Liver (tissue), 9 donors: ENCODE measurements around the gene HAO1. TPM values are rescaled to one million over a fixed set of nuclear protein-coding genes. Genes with fewer than 3 reads are reported as not detected.

Experiments used
- DNase-seq: peaks from one replicate; pipeline ENCODE4 v3.0.0-alpha.2; 2017; ENCODE audit warnings: low spot score
- H3K27ac ChIP-seq, 2 donors: one replicate each; pipeline ENCODE4 v1.7.0; 2013; ENCODE audit warnings: inconsistent platforms in 2 of 2, low read length in 2 of 2, control low read depth in 1 of 2, low read depth in 1 of 2, mild to moderate bottlenecking in 1 of 2
- H3K27me3 ChIP-seq, 4 donors: one replicate each; pipeline versions ENCODE4 v1.6.1 to v1.7.0; 2013; ENCODE audit warnings: low read length in 3 of 4, inconsistent platforms in 1 of 4, mild to moderate bottlenecking in 1 of 4, moderate library complexity in 1 of 4; ENCODE audit not compliant: control insufficient read depth in 4 of 4, insufficient read depth in 4 of 4
- H3K36me3 ChIP-seq, 4 donors: one replicate each; pipeline versions ENCODE4 v1.6.1 to v1.7.0; 2013; ENCODE audit warnings: low read length in 3 of 4, mild to moderate bottlenecking in 3 of 4, low read depth in 1 of 4, moderate library complexity in 1 of 4; ENCODE audit not compliant: control insufficient read depth in 4 of 4, insufficient read depth in 3 of 4
- H3K4me1 ChIP-seq, 4 donors: one replicate each; pipeline versions ENCODE4 v1.6.1 to v1.7.0; 2013; ENCODE audit warnings: low read length in 3 of 4, mild to moderate bottlenecking in 3 of 4, moderate library complexity in 1 of 4; ENCODE audit not compliant: control insufficient read depth in 4 of 4, insufficient read depth in 4 of 4
- H3K4me3 ChIP-seq, 3 donors: one replicate each; pipeline versions ENCODE4 v1.6.1 to v1.7.0; 2013; ENCODE audit warnings: low read length in 3 of 3, control low read depth in 1 of 3, low read depth in 1 of 3, mild to moderate bottlenecking in 1 of 3
- H3K9ac ChIP-seq, 2 donors: one replicate each; pipeline ENCODE4 v1.7.0; 2013; ENCODE audit warnings: low read length in 2 of 2, mild to moderate bottlenecking in 2 of 2, moderate library complexity in 2 of 2, control low read depth in 1 of 2, low read depth in 1 of 2
- H3K9me3 ChIP-seq, 4 donors: one replicate each; pipeline versions ENCODE4 v1.6.1 to v1.7.0; 2013; ENCODE audit warnings: low read length in 3 of 4; ENCODE audit not compliant: control insufficient read depth in 4 of 4
- EGR1 ChIP-seq, 2 donors: IDR thresholded peaks; 2 replicates each; pipeline ENCODE4 v1.6.1; 2016 to 2018; ENCODE audit warnings: antibody characterized with exemption in 2 of 2, low read depth in 2 of 2
- FOXA1 ChIP-seq: IDR thresholded peaks from 2 replicates; pipeline ENCODE4 v1.6.1; 2016; ENCODE audit warnings: antibody characterized with exemption
- FOXA2 ChIP-seq: IDR thresholded peaks from 2 replicates; pipeline ENCODE4 v1.6.1; 2016; ENCODE audit warnings: antibody characterized with exemption
- GABPA ChIP-seq, 2 donors: IDR thresholded peaks in 1 of 2; conservative IDR thresholded peaks in 1 of 2; 2 replicates each; pipeline ENCODE4 v1.6.1; 2016; ENCODE audit warnings: antibody characterized with exemption in 2 of 2, mild to moderate bottlenecking in 1 of 2, moderate library complexity in 1 of 2
- HNF4A ChIP-seq, 2 donors: conservative IDR thresholded peaks; 2 replicates each; pipeline ENCODE4 v1.6.1; 2016; ENCODE audit warnings: antibody characterized with exemption in 2 of 2, mild to moderate bottlenecking in 2 of 2
- HNF4G ChIP-seq: IDR thresholded peaks from 2 replicates; pipeline ENCODE4 v1.6.1; 2016; ENCODE audit warnings: antibody characterized with exemption
- JUND ChIP-seq, 2 donors: IDR thresholded peaks; 2 replicates each; pipeline ENCODE4 v1.6.1; 2016; ENCODE audit warnings: antibody characterized with exemption in 2 of 2
- NR2F2 ChIP-seq: IDR thresholded peaks from 2 replicates; pipeline ENCODE4 v1.6.1; 2016; ENCODE audit warnings: antibody characterized with exemption
- RAD21 ChIP-seq, 2 donors: IDR thresholded peaks; 2 replicates each; pipeline ENCODE4 v1.6.1; 2016; ENCODE audit warnings: antibody characterized with exemption in 2 of 2, mild to moderate bottlenecking in 2 of 2
- RXRA ChIP-seq, 2 donors: IDR thresholded peaks; 2 replicates each; pipeline ENCODE4 v1.6.1; 2017 to 2018; ENCODE audit warnings: antibody characterized with exemption in 2 of 2, mild to moderate bottlenecking in 1 of 2
- TAF1 ChIP-seq: conservative IDR thresholded peaks from 2 replicates; pipeline ENCODE4 v1.6.1; 2016; ENCODE audit warnings: antibody characterized with exemption, mild to moderate bottlenecking
- YY1 ChIP-seq: IDR thresholded peaks from 2 replicates; pipeline ENCODE4 v1.6.1; 2016; ENCODE audit warnings: antibody characterized with exemption, mild to moderate bottlenecking
- WGBS: extraction: QIAGEN DNeasy Blood & Tissue Kit; methylation state at CpG from one replicate; pipeline ENCODE4 v1.1.7; 2013; 5-methylcytosine and 5-hydroxymethylcytosine counted together
- polyA plus RNA-seq, 2 donors: library from polyadenylated mRNA; stranded (reverse) in 1 of 2; unstranded in 1 of 2; fragments of 200-250 nt in 1 of 2; fragments of >200 nt in 1 of 2; fragmentation: Nextera tagmentation in 1 of 2; extraction: Ambion mirVana in 1 of 2; gene quantifications; one replicate each; pipeline versions ENCODE4 v1.2.1 to v1.2.3, GENCODE V29; 2013 to 2015
- total RNA-seq, 2 donors: library from RNA; depleted of rRNA; stranded (reverse); fragments of >200 nt; gene quantifications; one replicate each; pipeline ENCODE4 v1.2.3, GENCODE V29; 2014
- TF ChIP-seq, protein P1 (sequence below): fragments of 150-350 bp; IDR thresholded peaks from 2 replicates; pipeline ENCODE4 v1.5.1; 2017; ENCODE audit warnings: improper control_type of control experiment, low read depth, low read length; ENCODE audit not compliant: missing input control
- TF ChIP-seq, protein P2 (sequence below): IDR thresholded peaks from 2 replicates; pipeline ENCODE4 v1.6.1; 2016; ENCODE audit warnings: antibody characterized with exemption
- TF ChIP-seq, protein P3 (sequence below): IDR thresholded peaks from 2 replicates; pipeline ENCODE4 v1.6.1; 2016; ENCODE audit warnings: antibody characterized with exemption
- TF ChIP-seq, protein P4 (sequence below): IDR thresholded peaks from 2 replicates; pipeline ENCODE4 v1.6.1; 2016; ENCODE audit warnings: antibody characterized with exemption, mild to moderate bottlenecking
- TF ChIP-seq, protein P5 (sequence below): IDR thresholded peaks from 2 replicates; pipeline ENCODE4 v1.6.1; 2016; ENCODE audit warnings: antibody characterized with exemption
- donor health status: healthy.
- donor health status: healthy.
- donor health status: healthy.
- donor health status: healthy.
- donor health status: healthy.

HAO1 gene
- total and polyA plus RNA-seq, 4 donors: 17.8 to 164 (median 161) TPM

DNA sequence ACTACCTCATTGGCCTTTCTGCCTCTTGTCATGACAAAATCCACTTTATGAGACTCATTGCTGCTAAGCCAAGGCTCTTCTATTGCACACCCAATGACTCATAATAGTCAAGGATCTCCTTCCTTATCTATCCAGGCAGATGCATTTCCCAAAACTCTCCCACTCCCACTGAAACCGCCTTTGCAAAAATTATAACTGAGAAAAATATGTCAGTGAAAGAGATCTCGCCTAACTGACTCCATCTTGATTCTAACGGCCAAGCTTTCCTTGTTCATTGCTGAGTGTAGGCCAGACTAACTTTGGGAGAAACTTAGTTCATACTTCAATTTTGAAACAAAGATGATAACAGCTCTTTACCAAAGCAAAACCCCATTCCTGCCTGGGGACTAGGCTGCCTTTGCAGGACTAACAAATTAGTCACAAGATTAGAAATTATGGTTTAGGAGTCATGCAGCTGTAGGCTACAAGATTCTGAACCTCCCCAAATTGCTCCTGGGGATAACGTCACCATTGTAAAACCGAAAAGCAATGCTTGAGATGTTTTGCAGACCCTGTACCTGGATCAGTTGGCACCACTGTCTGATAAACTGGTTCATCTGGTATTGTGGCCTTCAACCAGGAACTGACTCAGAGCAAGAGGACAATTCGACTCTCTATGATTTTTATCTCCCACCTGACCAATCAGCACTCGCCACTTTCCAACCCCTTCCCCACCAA, 47.1 kb downstream of the HAO1 start:
- no peak for DNase-seq
- H3K9me3 ChIP-seq: no peaks in the 10 kb centered on the region
- no peak overlapping the region for H3K4me3 ChIP-seq
- WGBS: 93% methylated on average over 7 of the region's 7 CpGs
- no peak overlapping the region for H3K9ac ChIP-seq
- H3K36me3 ChIP-seq: peaks cover 4 to 34% (median 19%) of the 10 kb centered on the region in 4 donors
- no peaks in the 10 kb centered on the region for H3K4me1 ChIP-seq
- TF ChIP-seq TAF1: no peak
- no peak for TF ChIP-seq NR2F2
- TF ChIP-seq FOXA2: no peak
- TF ChIP-seq YY1: no peak
- TF ChIP-seq, protein P1, sequence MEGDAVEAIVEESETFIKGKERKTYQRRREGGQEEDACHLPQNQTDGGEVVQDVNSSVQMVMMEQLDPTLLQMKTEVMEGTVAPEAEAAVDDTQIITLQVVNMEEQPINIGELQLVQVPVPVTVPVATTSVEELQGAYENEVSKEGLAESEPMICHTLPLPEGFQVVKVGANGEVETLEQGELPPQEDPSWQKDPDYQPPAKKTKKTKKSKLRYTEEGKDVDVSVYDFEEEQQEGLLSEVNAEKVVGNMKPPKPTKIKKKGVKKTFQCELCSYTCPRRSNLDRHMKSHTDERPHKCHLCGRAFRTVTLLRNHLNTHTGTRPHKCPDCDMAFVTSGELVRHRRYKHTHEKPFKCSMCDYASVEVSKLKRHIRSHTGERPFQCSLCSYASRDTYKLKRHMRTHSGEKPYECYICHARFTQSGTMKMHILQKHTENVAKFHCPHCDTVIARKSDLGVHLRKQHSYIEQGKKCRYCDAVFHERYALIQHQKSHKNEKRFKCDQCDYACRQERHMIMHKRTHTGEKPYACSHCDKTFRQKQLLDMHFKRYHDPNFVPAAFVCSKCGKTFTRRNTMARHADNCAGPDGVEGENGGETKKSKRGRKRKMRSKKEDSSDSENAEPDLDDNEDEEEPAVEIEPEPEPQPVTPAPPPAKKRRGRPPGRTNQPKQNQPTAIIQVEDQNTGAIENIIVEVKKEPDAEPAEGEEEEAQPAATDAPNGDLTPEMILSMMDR: no peak
- TF ChIP-seq, protein P2, sequence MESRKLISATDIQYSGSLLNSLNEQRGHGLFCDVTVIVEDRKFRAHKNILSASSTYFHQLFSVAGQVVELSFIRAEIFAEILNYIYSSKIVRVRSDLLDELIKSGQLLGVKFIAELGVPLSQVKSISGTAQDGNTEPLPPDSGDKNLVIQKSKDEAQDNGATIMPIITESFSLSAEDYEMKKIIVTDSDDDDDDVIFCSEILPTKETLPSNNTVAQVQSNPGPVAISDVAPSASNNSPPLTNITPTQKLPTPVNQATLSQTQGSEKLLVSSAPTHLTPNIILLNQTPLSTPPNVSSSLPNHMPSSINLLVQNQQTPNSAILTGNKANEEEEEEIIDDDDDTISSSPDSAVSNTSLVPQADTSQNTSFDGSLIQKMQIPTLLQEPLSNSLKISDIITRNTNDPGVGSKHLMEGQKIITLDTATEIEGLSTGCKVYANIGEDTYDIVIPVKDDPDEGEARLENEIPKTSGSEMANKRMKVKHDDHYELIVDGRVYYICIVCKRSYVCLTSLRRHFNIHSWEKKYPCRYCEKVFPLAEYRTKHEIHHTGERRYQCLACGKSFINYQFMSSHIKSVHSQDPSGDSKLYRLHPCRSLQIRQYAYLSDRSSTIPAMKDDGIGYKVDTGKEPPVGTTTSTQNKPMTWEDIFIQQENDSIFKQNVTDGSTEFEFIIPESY: no peak
- TF ChIP-seq RAD21 (IDR thresholded peaks at IDR 0.05): no peak
- TF ChIP-seq RXRA (IDR thresholded peaks at IDR 0.05): no peak
- no peak for TF ChIP-seq FOXA1
- TF ChIP-seq, protein P3, sequence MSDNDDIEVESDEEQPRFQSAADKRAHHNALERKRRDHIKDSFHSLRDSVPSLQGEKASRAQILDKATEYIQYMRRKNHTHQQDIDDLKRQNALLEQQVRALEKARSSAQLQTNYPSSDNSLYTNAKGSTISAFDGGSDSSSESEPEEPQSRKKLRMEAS: no peak
- no peak for TF ChIP-seq GABPA (IDR thresholded peaks at IDR 0.05 in 1 of 2, conservative IDR thresholded peaks at IDR 0.05 in 1 of 2)
- TF ChIP-seq, protein P4, sequence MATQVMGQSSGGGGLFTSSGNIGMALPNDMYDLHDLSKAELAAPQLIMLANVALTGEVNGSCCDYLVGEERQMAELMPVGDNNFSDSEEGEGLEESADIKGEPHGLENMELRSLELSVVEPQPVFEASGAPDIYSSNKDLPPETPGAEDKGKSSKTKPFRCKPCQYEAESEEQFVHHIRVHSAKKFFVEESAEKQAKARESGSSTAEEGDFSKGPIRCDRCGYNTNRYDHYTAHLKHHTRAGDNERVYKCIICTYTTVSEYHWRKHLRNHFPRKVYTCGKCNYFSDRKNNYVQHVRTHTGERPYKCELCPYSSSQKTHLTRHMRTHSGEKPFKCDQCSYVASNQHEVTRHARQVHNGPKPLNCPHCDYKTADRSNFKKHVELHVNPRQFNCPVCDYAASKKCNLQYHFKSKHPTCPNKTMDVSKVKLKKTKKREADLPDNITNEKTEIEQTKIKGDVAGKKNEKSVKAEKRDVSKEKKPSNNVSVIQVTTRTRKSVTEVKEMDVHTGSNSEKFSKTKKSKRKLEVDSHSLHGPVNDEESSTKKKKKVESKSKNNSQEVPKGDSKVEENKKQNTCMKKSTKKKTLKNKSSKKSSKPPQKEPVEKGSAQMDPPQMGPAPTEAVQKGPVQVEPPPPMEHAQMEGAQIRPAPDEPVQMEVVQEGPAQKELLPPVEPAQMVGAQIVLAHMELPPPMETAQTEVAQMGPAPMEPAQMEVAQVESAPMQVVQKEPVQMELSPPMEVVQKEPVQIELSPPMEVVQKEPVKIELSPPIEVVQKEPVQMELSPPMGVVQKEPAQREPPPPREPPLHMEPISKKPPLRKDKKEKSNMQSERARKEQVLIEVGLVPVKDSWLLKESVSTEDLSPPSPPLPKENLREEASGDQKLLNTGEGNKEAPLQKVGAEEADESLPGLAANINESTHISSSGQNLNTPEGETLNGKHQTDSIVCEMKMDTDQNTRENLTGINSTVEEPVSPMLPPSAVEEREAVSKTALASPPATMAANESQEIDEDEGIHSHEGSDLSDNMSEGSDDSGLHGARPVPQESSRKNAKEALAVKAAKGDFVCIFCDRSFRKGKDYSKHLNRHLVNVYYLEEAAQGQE: no peak
- no peak for TF ChIP-seq EGR1 (IDR thresholded peaks at IDR 0.05; ENCODE audit: low read depth in 2 of 2)
- TF ChIP-seq, protein P5, sequence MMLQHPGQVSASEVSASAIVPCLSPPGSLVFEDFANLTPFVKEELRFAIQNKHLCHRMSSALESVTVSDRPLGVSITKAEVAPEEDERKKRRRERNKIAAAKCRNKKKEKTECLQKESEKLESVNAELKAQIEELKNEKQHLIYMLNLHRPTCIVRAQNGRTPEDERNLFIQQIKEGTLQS: no peak
- no peak for TF ChIP-seq JUND (IDR thresholded peaks at IDR 0.05)
- no peak for TF ChIP-seq HNF4G
- TF ChIP-seq HNF4A (conservative IDR thresholded peaks at IDR 0.05): no peak
- no peak overlapping the region for H3K27ac ChIP-seq
- H3K27me3 ChIP-seq: no peaks in the 10 kb centered on the region
